HG03097 (cell line): ENCODE results near the gene VWA8.
"Not testable (repeated sequence)": the region's sequence is repeated elsewhere in the genome, so short reads cannot be mapped to it uniquely, and the experiment has no call there.

Source experiments
- ATAC-seq: cut with Tn5 transposase; IDR thresholded peaks from one replicate; pipeline ENCODE4 v1.9.1; 2021; ENCODE audit not compliant: unreplicated experiment, low FRiP score

The VWA8 gene

DNA sequence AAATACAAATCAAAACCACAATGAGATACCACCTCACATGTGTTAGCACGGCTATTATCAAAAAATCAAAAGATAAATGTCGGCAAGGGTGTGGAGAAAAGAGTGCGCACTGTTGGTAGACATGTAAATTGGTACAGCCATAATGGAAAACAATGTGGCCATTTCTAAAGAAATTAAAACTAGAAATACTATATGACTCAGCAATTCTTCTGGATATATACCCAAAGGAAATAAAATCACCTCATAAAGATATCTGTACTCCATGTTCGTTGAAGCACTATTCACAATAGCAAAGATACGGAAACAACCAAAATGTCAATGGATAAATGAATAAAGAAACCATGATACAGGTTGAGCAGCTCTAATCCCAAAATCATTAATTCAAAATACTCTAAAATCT lies 30.8 kb downstream of the VWA8 start:
- ATAC-seq, result no peak

DNA sequence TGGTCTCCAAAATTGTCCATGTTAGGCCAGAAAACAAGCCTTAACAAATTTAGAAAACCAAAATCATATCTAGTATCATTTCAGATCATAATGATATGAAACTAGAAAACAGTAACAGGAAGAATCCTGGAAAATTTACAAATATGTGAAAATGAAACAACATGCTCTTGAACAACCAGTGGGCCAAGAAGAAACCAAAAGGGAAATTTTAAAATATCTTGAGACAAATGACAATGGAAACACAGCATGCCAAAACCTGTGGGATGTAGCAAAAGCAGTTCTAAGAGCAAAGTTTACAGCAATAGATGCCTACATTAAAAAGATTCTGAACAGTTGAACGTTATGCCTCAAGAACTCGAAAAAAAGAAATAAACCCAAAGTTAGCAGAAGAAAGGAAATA lies 32.6 kb downstream of the VWA8 start:
- ATAC-seq, result no peak

DNA sequence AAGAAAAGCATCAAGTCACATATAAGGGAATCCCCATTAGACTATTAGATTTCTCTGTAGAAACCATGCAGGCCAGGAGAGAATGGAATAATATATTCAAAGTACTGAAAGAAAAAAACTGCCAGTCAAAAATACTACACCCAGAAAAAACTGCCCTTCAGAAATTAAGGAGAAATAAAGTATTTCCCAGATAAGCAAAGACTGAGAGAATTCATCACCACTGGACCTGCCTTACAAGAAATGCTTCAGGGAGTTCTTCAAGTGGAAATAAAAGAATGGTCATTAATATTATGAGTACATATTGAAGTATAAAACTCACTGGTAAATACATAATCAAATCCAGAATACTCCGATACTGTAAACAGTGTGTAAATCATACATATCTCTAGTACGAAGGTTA lies 35.9 kb downstream of the VWA8 start:
- no peak for ATAC-seq

DNA sequence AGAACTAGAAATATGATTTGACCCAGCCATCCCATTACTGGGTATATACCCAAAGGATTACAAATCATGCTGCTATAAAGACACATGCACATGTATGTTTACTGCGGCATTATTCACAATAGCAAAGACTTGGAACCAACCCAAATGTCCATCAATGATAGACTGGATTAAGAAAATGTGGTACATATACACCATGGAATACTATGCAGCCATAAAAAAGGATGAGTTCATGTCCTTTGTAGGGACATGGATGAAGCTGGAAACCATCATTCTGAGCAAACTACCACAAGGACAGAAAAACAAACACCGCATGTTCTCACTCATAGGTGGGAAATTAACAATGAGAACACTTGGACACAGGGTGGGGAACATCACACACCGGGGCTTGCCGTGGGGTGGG lies 38.0 kb downstream of the VWA8 start:
- not testable (repeated sequence) for ATAC-seq

DNA sequence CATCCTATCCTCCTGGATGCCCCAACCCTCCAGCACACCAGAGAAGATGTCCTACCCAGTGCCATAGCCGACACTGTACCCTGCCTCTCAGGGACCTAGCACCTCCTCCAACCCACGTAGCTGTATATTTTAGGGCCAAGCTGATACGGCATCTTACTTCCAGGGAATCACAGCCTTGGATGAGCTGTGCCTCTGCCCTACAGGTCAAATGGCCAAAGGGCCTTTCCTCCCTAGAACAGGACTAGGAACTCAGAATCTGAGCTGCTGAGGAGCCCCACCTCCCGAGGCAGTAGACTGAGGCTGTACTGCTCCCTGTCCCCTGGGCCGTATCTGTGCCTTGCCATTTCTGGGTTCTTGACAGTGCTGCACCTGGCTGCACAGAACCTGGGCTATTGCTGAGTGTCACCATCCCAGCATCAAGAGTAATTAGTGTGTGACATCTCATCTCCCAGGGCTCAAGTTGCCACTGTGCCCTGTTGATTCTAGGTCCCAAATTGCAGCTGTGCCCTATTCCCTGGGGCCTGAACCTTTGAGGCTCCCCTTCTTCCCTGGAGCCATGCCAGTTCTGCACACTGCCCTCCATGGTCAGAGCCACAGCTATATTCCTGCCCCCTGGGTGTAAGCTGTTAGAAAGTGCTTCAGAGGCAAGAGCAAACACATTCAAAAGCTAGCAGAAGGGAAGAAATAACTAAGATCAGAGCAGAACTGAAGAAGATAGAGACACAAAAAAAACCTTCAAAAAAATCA lies 41.0 kb downstream of the VWA8 start:
- ATAC-seq, result no peak

DNA sequence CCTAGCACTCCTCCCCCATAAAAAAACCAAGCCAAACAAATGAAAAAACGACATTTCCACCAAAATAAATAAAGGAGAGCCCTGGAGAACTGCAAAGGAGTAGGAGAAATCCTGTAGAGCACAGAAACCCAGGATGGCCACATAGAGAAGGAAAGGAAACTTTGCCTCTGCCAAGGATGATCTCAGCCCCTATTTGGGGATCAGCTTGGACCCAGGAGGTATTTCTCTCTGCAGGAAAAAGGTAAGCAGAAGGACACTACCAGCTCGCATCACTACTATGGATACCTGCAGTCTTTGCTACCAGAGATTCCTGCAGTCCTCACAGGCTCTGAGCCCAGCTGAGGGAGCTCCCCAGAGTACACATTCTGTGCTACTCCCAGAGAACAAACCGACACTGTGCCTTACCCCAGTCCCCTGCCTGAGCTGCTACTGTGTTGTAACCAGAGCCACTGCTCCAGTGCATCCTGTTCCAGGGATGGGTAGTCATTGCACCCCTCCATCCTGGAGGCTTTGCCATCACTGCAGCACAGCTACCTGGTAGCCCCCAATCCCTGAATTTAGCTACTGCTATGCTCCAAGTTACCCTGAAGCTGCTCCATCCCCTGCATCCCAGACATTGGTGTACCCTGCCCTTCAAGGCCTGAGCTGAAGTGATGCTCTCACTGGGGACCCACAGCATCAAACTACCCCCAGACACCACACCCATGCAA lies 41.7 kb downstream of the VWA8 start:
- no peak for ATAC-seq

DNA sequence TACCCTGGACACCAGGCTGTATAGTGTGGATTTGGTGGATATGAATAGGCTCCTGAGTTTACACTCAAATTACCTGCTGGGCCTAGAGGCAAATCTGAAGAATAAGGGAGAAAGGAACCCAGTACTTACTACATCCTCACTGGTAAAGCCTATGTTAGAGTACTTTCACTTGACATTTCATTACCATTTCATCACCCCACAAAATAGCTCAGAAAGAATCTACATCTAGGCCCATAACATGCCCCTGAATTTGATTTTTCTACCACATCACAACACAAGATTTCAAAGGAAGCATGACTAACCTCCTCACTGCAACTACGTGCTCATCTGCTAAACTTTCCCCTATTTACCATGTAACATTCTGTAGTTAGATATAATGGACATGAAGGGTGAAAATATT lies 43.3 kb downstream of the VWA8 start:
- no peak for ATAC-seq

DNA sequence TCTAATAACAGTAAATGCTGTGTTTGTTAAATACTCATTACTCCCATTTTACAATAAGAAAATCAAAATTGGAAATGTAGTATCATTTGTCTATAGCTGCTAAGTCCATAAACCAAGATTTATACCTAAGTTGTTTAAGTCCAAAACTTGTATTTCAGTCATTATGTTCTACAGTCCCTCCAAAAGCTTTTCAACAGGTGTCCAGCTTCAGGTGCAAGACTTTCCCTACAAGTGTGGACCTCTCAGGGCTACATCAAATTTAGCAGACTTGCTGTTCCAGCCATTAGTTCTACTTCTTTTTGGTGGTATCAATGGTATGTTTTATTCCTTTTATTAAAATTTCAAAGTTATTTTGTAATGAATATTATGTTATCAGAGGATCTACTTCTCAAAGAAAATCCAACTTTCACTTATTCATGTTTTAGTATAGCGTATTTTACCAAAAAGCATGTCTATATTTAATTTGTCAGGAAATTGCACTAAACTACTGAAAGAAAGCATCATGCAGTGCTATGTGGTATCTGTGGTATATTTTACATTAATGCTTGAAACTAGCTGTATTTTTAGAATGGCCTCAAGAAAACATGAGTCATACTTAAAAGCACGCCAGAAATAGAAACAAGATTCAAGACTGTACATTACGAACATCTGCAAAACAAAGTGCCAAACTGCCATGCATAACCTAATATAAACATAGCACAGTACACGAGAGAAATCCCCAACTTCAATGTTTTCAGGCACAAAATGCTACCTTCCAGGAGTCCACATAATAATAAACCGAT lies 44.5 kb downstream of the VWA8 start:
- ATAC-seq, result peak; percentile 82

DNA sequence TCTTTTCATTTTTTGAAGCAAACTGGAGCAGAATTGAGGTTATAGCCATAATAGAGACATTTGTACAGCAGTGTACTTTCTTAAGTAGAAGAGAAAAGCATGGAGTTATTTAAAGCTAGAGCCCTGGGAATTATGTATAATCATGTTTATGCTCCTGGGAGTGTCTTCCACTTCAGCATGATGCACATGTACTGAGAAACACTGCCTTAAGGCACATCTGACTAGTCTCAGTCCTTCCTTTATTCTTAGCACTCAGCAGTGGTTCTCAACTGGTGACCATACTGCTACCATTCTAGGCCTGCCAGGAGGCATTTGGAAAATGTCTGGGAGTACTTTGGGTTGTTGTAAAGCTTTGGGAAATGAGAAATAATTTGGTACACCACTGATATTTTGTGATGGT lies 45.8 kb downstream of the VWA8 start:
- no peak for ATAC-seq

DNA sequence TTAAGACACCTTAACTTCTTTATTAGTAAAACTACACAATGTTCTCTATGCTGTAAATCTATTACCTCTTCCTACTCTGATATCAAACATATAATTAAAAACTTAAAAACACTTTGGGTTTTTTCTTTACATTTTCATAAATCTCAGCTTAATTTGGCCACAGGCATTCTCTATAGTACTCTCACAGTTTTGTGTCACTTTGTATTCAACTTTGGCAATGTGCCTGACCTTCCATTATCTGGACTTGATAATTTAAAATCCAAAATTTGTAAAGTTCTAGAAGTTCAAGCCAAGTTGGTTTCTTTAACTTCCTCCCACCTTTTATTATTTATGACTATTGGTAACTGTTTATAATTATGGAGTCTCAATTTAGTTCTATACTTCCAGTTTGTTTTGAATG lies 46.4 kb downstream of the VWA8 start:
- no peak for ATAC-seq

DNA sequence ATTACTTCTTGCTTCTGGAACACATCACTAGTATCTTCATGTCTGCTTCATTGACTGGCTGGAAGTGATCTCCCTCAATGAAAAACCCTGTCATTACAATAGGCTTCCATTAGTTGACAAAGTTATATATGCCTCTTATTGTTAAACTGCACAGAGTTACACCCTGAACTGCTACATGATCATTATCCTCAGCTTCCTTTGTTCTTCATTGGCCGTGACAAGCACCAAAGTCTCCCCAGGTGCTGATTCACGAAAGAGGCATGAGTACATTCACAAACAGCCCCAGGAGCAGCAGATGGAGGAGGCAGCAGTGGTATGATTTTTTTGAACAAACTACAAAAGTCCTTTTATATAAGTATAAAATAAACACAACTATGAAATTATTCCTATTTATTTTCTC lies 51.4 kb downstream of the VWA8 start:
- ATAC-seq, result no peak

DNA sequence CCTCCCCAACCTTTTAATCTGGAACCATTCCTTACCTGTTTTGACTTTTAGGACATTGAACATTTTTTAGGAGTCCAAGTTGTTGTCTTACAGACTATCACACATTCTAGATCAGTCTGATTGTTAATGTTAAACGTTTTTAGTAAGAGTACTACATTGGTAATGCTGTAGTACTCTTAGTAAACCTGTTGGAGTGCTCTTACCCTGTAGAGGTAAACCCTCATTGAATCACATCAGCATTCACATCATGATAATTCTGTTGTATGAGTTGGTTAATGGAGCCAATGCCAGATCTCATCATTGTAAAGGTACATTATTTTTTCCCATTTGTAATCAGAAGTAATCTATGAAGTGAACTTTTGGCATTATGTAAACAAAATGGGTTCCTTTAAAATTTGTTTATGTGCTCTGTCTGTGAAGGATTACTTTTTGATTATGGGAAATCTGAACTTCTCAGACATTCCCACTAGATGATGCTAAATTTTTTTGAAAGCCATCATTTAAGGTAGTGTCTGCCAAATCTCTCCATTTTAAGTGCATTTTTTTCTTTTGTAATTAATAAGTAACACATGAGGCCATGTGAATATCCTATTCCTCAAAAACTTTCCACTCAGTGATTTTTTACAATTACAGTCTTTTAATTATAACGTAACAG lies 55.2 kb downstream of the VWA8 start:
- peak; percentile 72 for ATAC-seq

DNA sequence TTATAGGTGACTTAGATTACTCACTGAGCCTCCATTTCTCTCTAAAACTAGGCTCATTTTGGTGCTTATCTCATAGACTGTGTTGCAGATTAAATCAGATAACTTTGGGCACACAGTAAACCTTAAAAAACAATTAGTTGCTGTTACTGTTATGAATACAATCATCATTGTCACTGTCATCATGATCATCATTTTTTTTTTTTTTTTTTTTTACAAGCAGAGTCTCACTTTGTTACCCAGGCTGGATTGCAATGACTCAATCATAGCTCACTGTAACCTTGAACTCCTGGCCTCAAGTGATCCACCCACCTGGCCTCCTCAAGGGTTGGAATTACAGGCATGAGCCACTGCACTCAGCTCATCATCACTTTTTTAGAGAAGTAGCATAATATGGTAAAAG lies 60.0 kb downstream of the VWA8 start:
- no peak for ATAC-seq

DNA sequence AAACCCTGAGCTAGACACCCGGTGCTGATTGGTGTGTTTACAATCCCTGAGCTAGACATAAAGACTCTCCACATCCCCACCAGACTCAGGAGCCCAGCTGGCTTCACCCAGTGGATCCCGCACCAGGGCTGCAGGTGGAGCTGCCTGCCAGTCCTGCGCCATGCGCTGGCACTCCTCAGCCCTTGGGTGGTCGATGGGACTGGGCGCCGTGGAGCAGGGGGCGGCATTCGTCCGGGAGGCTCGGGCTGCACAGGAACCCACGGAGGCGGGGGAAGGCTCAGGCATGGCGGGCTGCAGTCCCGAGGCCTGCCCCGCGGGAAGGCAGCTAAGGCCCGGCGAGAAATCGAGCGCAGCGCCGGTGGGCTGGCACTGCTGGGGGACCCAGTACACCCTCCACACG lies 62.5 kb downstream of the VWA8 start:
- ATAC-seq, result not testable (repeated sequence)

DNA sequence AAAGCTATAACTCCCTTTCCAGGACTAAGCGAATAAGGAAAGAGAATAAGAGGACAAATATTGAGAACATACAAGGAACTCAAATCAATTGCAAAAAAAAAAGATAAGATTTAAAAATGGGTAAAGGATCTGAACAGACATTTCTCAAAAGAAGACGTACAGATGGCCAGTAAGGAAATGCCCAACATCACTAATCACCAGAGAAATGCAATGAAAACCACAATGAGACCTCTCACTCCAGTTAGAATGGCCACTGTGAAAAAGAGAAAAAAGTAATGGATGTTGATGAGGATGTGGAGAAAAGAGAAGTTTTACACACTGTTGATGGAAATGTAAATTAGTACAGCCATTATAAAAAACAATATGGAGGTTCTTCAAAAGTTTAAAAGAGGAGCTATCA lies 63.8 kb downstream of the VWA8 start:
- no peak for ATAC-seq

DNA sequence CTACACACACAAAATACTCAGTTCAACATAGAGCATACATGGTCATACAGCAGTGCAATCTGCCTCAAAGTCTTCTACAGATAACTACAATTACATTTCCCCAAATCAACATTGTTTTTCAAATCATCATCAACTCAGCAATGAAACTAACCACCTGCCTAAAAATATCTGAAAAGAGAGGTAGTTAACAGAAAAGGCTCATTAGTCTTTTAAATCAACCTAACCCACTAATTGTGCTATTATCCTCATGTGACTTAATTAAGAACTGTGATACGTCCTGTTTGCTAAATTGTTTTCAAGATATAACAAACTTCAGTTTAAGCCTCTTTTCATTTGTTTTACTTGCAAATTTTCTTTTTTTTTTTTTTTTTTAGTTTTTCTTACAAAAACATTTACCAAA lies 65.4 kb downstream of the VWA8 start:
- no peak for ATAC-seq

DNA sequence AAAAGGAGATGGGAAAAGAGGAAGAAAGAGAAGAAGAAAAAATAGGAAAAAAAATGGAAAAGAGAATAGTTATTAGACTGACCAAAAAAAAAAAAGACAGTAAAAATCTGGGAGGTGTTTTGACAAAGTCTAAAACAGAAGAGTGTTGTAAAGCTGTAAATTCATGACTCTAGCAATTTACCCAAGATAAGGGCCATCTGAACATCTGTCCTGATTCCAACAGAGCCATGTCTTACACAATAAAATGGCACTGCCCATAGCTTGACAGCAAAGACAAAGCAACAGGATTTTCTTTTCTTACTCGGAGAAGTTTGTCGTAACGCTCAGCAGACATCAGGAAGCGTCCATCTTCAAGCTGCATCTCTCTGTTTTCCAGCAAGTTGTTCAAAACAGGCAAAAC lies 69.8 kb downstream of the VWA8 start:
- no peak for ATAC-seq

DNA sequence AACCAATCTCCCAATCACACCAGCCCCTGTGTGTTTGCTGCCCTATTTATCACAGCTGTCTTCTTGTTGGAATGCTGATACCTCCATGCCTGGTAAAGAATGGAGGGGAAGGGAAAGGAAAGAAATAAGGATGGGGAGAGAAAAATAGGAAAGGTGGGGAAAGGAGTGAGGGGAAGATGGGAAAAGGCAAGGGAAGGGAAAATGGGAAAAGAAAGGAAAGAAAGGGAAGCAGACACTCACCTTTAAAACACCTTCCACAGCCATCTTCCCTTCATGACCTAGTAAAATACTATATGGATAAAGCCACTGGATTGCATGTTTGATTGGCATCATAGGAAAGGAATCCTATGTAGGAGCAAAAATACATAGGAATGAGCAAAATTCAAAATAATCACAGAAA lies 77.8 kb downstream of the VWA8 start:
- no peak for ATAC-seq

DNA sequence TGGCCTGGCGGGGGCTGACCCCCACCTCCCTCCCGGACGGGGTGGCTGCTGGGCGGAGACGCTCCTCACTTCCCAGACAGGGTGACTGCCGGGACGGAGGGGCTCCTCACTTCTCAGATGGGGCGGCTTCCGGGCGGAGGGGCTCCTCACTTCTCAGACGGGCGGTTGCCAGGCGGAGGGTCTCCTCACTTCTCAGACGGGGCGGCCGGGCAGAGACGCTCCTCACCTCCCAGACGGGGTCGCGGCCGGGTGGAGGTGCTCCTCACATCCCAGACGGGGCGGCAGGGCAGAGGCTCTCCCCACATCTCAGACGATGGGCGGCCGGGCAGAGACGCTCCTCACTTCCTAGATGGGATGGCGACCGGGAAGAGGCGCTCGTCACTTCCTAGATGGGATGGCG lies 79.0 kb downstream of the VWA8 start:
- not testable (repeated sequence) for ATAC-seq

DNA sequence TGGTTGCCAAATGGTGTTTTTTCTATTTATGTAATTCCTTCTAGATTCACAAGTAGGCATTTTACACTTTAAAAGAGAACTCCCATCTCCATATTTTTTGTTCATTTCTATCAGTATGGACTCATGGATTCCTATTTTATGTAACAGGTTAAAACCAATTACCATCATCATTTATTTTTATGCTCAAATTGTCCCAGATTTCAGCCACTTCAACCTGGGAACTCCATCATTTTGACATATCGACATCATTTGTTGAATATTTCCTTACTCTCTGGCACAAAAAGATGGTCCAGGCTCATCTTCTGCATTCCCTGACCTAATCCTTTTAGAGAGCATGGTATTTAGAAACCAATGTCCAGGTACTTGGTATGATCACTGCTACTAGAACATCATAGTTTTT lies 79.9 kb downstream of the VWA8 start:
- ATAC-seq, result no peak

DNA sequence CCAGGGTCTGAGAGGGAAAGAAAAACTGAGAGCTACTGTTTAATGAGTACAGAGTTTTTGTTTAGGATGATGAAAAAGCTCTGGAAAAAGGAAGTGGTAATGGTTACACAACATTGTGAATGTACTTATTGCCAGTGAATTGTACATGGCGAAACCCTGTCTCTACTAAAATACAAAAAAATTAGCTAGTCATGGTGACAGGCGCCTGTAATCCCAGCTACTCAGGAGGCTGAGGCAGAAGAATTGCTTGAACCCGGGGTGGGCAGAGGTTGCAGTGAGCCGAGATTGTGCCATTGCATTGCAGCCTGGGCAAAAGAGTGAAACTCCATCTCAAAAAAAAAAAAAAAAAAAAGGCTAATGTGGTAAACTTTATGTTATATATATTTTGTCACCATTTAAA lies 96.3 kb downstream of the VWA8 start:
- ATAC-seq, result no peak
